GM18517 (cell line): ENCODE measurements around the gene FAM227B.
A peak's percentile ranks its signal among the peaks of the same experiment; 100 is the strongest.
"Not testable (repeated sequence)": the region's sequence is repeated elsewhere in the genome, so short reads cannot be mapped to it uniquely, and the experiment has no call there.

Source experiments
- ATAC-seq: cut with Tn5 transposase; IDR thresholded peaks from one replicate; pipeline ENCODE4 v1.9.1; 2021; ENCODE audit warnings: mild to moderate bottlenecking, moderate library complexity; ENCODE audit not compliant: unreplicated experiment

The FAM227B gene

GRCh38 chr15:49501586-49501985, 119.0 kb downstream of the FAM227B start:
- ATAC-seq = no peak

- no peak for ATAC-seq
Measured at GRCh38 chr15:49495993-49496753, 124.4 kb downstream of the FAM227B start.

GRCh38 chr15:49494842-49495241, 125.8 kb downstream of the FAM227B start:
- ATAC-seq = no peak

GRCh38 chr15:49492830-49493229, 127.8 kb downstream of the FAM227B start:
- ATAC-seq = no peak

- ATAC-seq = no peak
Measured at GRCh38 chr15:49492151-49492550, 128.5 kb downstream of the FAM227B start.

GRCh38 chr15:49490966-49491365, 129.7 kb downstream of the FAM227B start:
- no peak for ATAC-seq

GRCh38 chr15:49485401-49485800, 135.2 kb downstream of the FAM227B start:
- ATAC-seq = not testable (repeated sequence)

GRCh38 chr15:49478982-49479381, 141.6 kb downstream of the FAM227B start:
- ATAC-seq = not testable (repeated sequence)

GRCh38 chr15:49478021-49478420, 142.6 kb downstream of the FAM227B start:
- not testable (repeated sequence) for ATAC-seq

- ATAC-seq = no peak
Measured at GRCh38 chr15:49473031-49473430, 147.6 kb downstream of the FAM227B start.

- ATAC-seq = no peak
Measured at GRCh38 chr15:49472338-49472737, 148.3 kb downstream of the FAM227B start.

GRCh38 chr15:49471733-49472132, 148.9 kb downstream of the FAM227B start:
- peak; percentile 85 for ATAC-seq

- peak; percentile 4 for ATAC-seq
Measured at GRCh38 chr15:49471248-49471647, 149.4 kb downstream of the FAM227B start.

- no peak for ATAC-seq
Measured at GRCh38 chr15:49468481-49468839, 152.2 kb downstream of the FAM227B start.

- no peak for ATAC-seq
Measured at GRCh38 chr15:49467746-49468480, 152.7 kb downstream of the FAM227B start.

- no peak for ATAC-seq
Measured at GRCh38 chr15:49466119-49466518, 154.5 kb downstream of the FAM227B start.

GRCh38 chr15:49464522-49464921, 156.1 kb downstream of the FAM227B start:
- no peak for ATAC-seq

GRCh38 chr15:49462232-49462844, 158.3 kb downstream of the FAM227B start:
- no peak for ATAC-seq

GRCh38 chr15:49460411-49460941, 160.1 kb downstream of the FAM227B start:
- ATAC-seq = no peak

GRCh38 chr15:49458145-49458544, 162.5 kb downstream of the FAM227B start:
- no peak for ATAC-seq

- ATAC-seq = no peak
Measured at GRCh38 chr15:49456166-49456565, 164.5 kb downstream of the FAM227B start.

- ATAC-seq = no peak
Measured at GRCh38 chr15:49452595-49452994, 168.0 kb downstream of the FAM227B start.
